Transverse colon (tissue), 4 donors: ENCODE results near the gene GDE1.

Source experiments
- EP300 ChIP-seq: sonication (generic); formaldehyde crosslinking; IDR thresholded peaks from one replicate; pipeline ENCODE4 v1.6.1; 2017; ENCODE audit warnings: antibody characterized with exemption, low read depth
- POLR2A ChIP-seq: fragments of 450-650 bp; IDR thresholded peaks from one replicate; pipeline ENCODE4 v1.6.1; 2016; ENCODE audit warnings: antibody characterized with exemption, mild to moderate bottlenecking, moderate library complexity
- POLR2AphosphoS5 ChIP-seq, 3 donors: sonication (generic); formaldehyde crosslinking; IDR thresholded peaks; one replicate each; pipeline ENCODE4 v1.6.1; 2016; ENCODE audit warnings: antibody characterized with exemption in 3 of 3
- TF ChIP-seq, protein P1 (sequence below), 5 experiments: fragments of 200-600 bp in 3 of 5; fragments of 450-650 bp in 2 of 5; sonication (generic) in 3 of 5; IDR thresholded peaks; 1 replicate in 2 of 5; 2 replicates in 3 of 5; pipeline ENCODE4 v1.5.1; 2016 to 2017; ENCODE audit warnings: antibody characterized with exemption in 5 of 5, inconsistent platforms in 3 of 5, mild to moderate bottlenecking in 2 of 5, moderate library complexity in 1 of 5

DNA sequence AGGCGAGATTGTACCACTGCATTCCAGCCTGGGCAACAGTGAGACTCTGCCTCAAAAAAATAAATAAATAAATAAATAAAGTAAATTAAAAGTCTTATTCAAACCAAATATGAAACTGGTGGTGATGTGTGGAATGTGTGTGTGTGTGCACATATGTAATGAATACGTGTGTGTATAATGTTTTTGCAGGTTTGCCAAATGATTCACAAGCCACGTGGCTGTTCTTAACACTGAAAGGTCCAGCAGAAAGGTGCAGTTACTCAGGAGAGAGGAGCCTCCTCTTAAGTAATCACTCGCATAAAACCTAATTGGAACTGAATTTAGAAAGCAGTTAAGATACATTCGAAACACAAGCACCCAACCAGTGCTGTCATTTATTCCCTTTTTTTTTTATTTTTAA is 22.9 kb downstream of the GDE1 start:
- TF ChIP-seq POLR2A (no peak), POLR2AphosphoS5 (IDR thresholded peaks at IDR 0.05) (no peak), EP300 (no peak)
- TF ChIP-seq, protein P1, sequence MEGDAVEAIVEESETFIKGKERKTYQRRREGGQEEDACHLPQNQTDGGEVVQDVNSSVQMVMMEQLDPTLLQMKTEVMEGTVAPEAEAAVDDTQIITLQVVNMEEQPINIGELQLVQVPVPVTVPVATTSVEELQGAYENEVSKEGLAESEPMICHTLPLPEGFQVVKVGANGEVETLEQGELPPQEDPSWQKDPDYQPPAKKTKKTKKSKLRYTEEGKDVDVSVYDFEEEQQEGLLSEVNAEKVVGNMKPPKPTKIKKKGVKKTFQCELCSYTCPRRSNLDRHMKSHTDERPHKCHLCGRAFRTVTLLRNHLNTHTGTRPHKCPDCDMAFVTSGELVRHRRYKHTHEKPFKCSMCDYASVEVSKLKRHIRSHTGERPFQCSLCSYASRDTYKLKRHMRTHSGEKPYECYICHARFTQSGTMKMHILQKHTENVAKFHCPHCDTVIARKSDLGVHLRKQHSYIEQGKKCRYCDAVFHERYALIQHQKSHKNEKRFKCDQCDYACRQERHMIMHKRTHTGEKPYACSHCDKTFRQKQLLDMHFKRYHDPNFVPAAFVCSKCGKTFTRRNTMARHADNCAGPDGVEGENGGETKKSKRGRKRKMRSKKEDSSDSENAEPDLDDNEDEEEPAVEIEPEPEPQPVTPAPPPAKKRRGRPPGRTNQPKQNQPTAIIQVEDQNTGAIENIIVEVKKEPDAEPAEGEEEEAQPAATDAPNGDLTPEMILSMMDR (IDR thresholded peaks at IDR 0.05), result no peak
